KMS-11 (cell line): ENCODE measurements around the gene CXCL8.

Source experiments
- H2AFZ ChIP-seq: fragments of 200-600 bp; sonication (generic); 2 replicates; pipeline ENCODE4 v1.6.1; 2016; ENCODE audit warnings: antibody characterized with exemption, mixed run types, low read depth
- H3K27ac ChIP-seq: fragments of 200-600 bp; sonication (generic); 2 replicates; pipeline ENCODE4 v1.6.1; 2016; ENCODE audit warnings: mild to moderate bottlenecking, mixed run types
- H3K27me3 ChIP-seq: fragments of 200-600 bp; sonication (generic); 2 replicates; pipeline ENCODE4 v1.6.1; 2017; ENCODE audit warnings: mild to moderate bottlenecking, low read depth, mixed run types, moderate library complexity; ENCODE audit not compliant: insufficient read depth
- H3K36me3 ChIP-seq: fragments of 200-600 bp; sonication (generic); 2 replicates; pipeline ENCODE4 v1.6.1; 2017; ENCODE audit warnings: mild to moderate bottlenecking, mixed run types; ENCODE audit not compliant: insufficient read depth
- H3K4me1 ChIP-seq: fragments of 200-600 bp; sonication (generic); 2 replicates; pipeline ENCODE4 v1.6.1; 2016; ENCODE audit warnings: mild to moderate bottlenecking, low read depth, mixed run types; ENCODE audit not compliant: poor library complexity, severe bottlenecking
- H3K4me2 ChIP-seq: fragments of 200-600 bp; sonication (generic); 2 replicates; pipeline ENCODE4 v1.7.0; 2016; ENCODE audit warnings: mild to moderate bottlenecking, mixed run types
- H3K4me3 ChIP-seq: fragments of 200-600 bp; sonication (generic); IDR thresholded peaks from 2 replicates; pipeline ENCODE4 v1.6.1; 2017; ENCODE audit warnings: low read depth, low read length, mixed read lengths; ENCODE audit not compliant: insufficient read depth
- H3K79me2 ChIP-seq: fragments of 200-600 bp; sonication (generic); 2 replicates; pipeline ENCODE4 v1.6.1; 2016; ENCODE audit warnings: low read depth, mixed run types; ENCODE audit not compliant: insufficient read depth
- H3K9ac ChIP-seq: fragments of 200-600 bp; sonication (generic); 2 replicates; pipeline ENCODE4 v1.6.1; 2016; ENCODE audit warnings: mild to moderate bottlenecking, mixed run types
- H4K20me1 ChIP-seq: fragments of 200-600 bp; sonication (generic); 2 replicates; pipeline ENCODE4 v1.6.1; 2016; ENCODE audit warnings: mild to moderate bottlenecking, mixed run types; ENCODE audit not compliant: insufficient read depth
- TF ChIP-seq, protein P1 (sequence below): fragments of 200-600 bp; sonication (generic); conservative IDR thresholded peaks from 2 replicates; pipeline ENCODE4 v1.6.1; 2017; ENCODE audit warnings: low read depth, mild to moderate bottlenecking, antibody characterized with exemption, low read length, moderate library complexity, mixed read lengths

The CXCL8 gene

GRCh38 chr4:73743795-73744194 lies 3.4 kb downstream of the CXCL8 start:
- Histone ChIP-seq H3K4me1 (no peaks in the 10 kb centered on the region), H3K36me3 (no peaks in the 10 kb centered on the region), H3K27ac (no peak overlapping the region), H3K79me2 (no peaks in the 10 kb centered on the region), H3K4me3 (no peak overlapping the region), H4K20me1 (no peaks in the 10 kb centered on the region), H3K4me2 (no peak overlapping the region), H3K9ac (no peak overlapping the region), H3K27me3 (no peaks in the 10 kb centered on the region), H2AFZ (no peak overlapping the region)
- TF ChIP-seq, protein P1, sequence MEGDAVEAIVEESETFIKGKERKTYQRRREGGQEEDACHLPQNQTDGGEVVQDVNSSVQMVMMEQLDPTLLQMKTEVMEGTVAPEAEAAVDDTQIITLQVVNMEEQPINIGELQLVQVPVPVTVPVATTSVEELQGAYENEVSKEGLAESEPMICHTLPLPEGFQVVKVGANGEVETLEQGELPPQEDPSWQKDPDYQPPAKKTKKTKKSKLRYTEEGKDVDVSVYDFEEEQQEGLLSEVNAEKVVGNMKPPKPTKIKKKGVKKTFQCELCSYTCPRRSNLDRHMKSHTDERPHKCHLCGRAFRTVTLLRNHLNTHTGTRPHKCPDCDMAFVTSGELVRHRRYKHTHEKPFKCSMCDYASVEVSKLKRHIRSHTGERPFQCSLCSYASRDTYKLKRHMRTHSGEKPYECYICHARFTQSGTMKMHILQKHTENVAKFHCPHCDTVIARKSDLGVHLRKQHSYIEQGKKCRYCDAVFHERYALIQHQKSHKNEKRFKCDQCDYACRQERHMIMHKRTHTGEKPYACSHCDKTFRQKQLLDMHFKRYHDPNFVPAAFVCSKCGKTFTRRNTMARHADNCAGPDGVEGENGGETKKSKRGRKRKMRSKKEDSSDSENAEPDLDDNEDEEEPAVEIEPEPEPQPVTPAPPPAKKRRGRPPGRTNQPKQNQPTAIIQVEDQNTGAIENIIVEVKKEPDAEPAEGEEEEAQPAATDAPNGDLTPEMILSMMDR = no peak

DNA sequence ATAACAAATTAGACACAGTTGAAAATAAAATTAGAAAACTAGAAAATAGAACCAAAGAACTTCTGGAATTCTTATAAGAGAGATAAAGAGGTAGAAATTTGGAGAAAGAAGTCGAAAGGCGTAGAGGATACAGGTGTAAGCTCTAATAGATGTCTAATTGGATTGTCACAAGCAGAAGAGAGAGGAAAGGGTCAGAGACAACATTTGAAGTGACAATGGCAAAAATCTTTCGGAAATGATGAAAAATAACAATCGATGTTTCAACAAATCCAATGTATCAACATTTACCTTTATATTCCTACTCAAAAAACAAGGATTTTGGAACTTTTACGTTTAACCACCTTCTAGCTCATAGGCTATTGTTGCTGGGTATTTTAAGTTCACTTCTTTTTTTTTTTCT lies 3.8 kb downstream of the CXCL8 start:
- Histone ChIP-seq H3K9ac (no peak overlapping the region), H3K27ac (no peak overlapping the region), H2AFZ (no peak overlapping the region), H3K4me3 (no peak overlapping the region), H3K4me2 (no peak overlapping the region), H4K20me1 (no peaks in the 10 kb centered on the region), H3K27me3 (no peaks in the 10 kb centered on the region), H3K36me3 (no peaks in the 10 kb centered on the region), H3K79me2 (no peaks in the 10 kb centered on the region), H3K4me1 (no peaks in the 10 kb centered on the region)
- TF ChIP-seq, protein P1 = no peak

- TF ChIP-seq, protein P1 = no peak
- H4K20me1 ChIP-seq = no peaks in the 10 kb centered on the region
- H2AFZ ChIP-seq = no peak overlapping the region
- no peaks in the 10 kb centered on the region for H3K27me3 ChIP-seq
- no peak overlapping the region for H3K27ac ChIP-seq
- no peaks in the 10 kb centered on the region for H3K36me3 ChIP-seq
- no peak overlapping the region for H3K4me3 ChIP-seq
- H3K4me1 ChIP-seq = no peaks in the 10 kb centered on the region
- H3K79me2 ChIP-seq = no peaks in the 10 kb centered on the region
- no peak overlapping the region for H3K4me2 ChIP-seq
- no peak overlapping the region for H3K9ac ChIP-seq
Measured at GRCh38 chr4:73750730-73751129, 10.4 kb downstream of the CXCL8 start.

DNA sequence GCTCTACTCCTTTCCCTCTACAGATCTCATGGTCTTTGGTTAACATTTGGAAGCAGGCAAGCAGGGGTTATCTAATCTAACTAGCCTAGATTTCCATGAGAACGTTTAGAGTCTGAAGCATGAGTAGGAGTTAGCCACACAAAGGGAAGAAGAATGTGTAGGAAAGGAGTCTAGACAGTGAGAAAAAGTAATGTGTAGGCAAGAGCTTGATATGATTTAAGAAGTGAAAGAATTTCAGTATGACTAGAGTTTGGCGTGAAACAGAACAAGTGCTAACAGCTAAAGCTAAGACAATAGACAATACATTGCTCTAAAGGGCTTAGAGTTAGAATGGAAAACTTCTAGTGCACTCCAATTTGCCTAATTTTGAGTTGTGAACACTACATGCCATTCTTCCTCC lies 10.8 kb downstream of the CXCL8 start:
- no peak overlapping the region for H3K9ac ChIP-seq
- no peaks in the 10 kb centered on the region for H3K36me3 ChIP-seq
- no peak overlapping the region for H3K27ac ChIP-seq
- H2AFZ ChIP-seq = no peak overlapping the region; the same call in 1 of the 2 replicates
- no peaks in the 10 kb centered on the region for H4K20me1 ChIP-seq
- no peak overlapping the region for H3K4me2 ChIP-seq
- no peak overlapping the region for H3K4me3 ChIP-seq
- H3K4me1 ChIP-seq = no peaks in the 10 kb centered on the region
- H3K79me2 ChIP-seq = no peaks in the 10 kb centered on the region
- TF ChIP-seq, protein P1 = no peak
- H3K27me3 ChIP-seq = no peaks in the 10 kb centered on the region
